IMR-90 (cell line): ENCODE measurements around the gene LRRC61. TPM values are rescaled to one million over a fixed set of nuclear protein-coding genes. Genes with fewer than 3 reads are reported as not detected.

Source experiments
- ATAC-seq: fragments of 200-7000 bp; cut with Tn5 transposase; 2 replicates; pipeline ENCODE4 v1.9.1; 2020; ENCODE audit warnings: low read depth, mild to moderate bottlenecking, moderate library complexity
- BruUV-seq: library from RNA; stranded (reverse); fragments of 400-500 nt; replicated peaks from 2 replicates; lab custom pipeline; 2021; lab: Mats Ljungman, UMichigan
- CTCF ChIA-PET: fragments of 300-600 bp; formaldehyde crosslinking; extraction: SDS; loops from one replicate; lab custom pipeline; 2021; ENCODE audit warnings: antibody characterized with exemption; lab: Yijun Ruan, JAX
- POLR2A ChIA-PET: fragments of 300-600 bp; sonication (Branson Sonifier 250); formaldehyde crosslinking; loops from one replicate; lab custom pipeline; 2022; ENCODE audit warnings: antibody characterized with exemption; ENCODE audit not compliant: unreplicated experiment; lab: Charles Lee
- DNase-seq: peaks from one replicate; pipeline ENCODE4 v3.0.0; 2013
- H2AFZ ChIP-seq: replicated peaks from 2 replicates; pipeline ENCODE3; 2013; ENCODE audit warnings: low read length, mild to moderate bottlenecking; ENCODE audit not compliant: poor library complexity
- H2AK5ac ChIP-seq: 2 replicates; pipeline ENCODE4 v1.6.1; 2013; ENCODE audit warnings: low read depth, low read length, inconsistent platforms
- H2AK9ac ChIP-seq: replicated peaks from 2 replicates; pipeline ENCODE3; 2013; ENCODE audit warnings: mild to moderate bottlenecking, low read depth, low read length, moderate library complexity; ENCODE audit not compliant: poor library complexity
- H2BK120ac ChIP-seq: 2 replicates; pipeline ENCODE4 v1.6.1; 2013; ENCODE audit warnings: low read depth, low read length, inconsistent platforms
- H2BK15ac ChIP-seq: 3 replicates; pipeline ENCODE4 v1.6.1; 2013; ENCODE audit warnings: low read depth, low read length, inconsistent platforms
- H2BK20ac ChIP-seq: 2 replicates; pipeline ENCODE4 v1.6.1; 2013; ENCODE audit warnings: low read depth, mild to moderate bottlenecking, inconsistent platforms, low read length, moderate library complexity
- H2BK5ac ChIP-seq: 2 replicates; pipeline ENCODE4 v1.6.1; 2013; ENCODE audit warnings: mild to moderate bottlenecking, low read depth, low read length, inconsistent platforms; ENCODE audit not compliant: poor library complexity, severe bottlenecking
- H3K14ac ChIP-seq: replicated peaks from 2 replicates; pipeline ENCODE4 v1.6.1; 2013; ENCODE audit warnings: low read depth, low read length, inconsistent platforms
- H3K18ac ChIP-seq: 2 replicates; pipeline ENCODE4 v1.6.1; 2013; ENCODE audit warnings: low read depth, low read length, control low read depth
- H3K23ac ChIP-seq: 2 replicates; pipeline ENCODE4 v1.6.1; 2013; ENCODE audit warnings: low read depth, low read length, inconsistent platforms
- H3K27ac ChIP-seq: 2 replicates; pipeline ENCODE4 v1.5.1; 2013; ENCODE audit warnings: mild to moderate bottlenecking, control low read depth, low read length; ENCODE audit not compliant: insufficient read depth
- H3K27me3 ChIP-seq: 2 replicates; pipeline ENCODE4 v1.6.1; 2013; ENCODE audit warnings: low read length; ENCODE audit not compliant: control insufficient read depth, insufficient read depth
- H3K36me3 ChIP-seq: 2 replicates; pipeline ENCODE4 v1.6.1; 2013; ENCODE audit warnings: low read length, mixed read lengths; ENCODE audit not compliant: control insufficient read depth, insufficient read depth
- H3K4ac ChIP-seq: 2 replicates; pipeline ENCODE4 v1.6.1; 2013; ENCODE audit warnings: low read depth, low read length, inconsistent platforms
- H3K4me1 ChIP-seq: 2 replicates; pipeline ENCODE4 v1.6.1; 2013; ENCODE audit warnings: low read length, mixed read lengths; ENCODE audit not compliant: control insufficient read depth, insufficient read depth
- H3K4me2 ChIP-seq: 2 replicates; pipeline ENCODE4 v1.6.1; 2013; ENCODE audit warnings: low read depth, mild to moderate bottlenecking, control low read depth, low read length, moderate library complexity
- H3K4me3 ChIP-seq: 2 replicates; pipeline ENCODE4 v1.5.1; 2013; ENCODE audit warnings: low read depth, mild to moderate bottlenecking, control low read depth, low read length, moderate library complexity; ENCODE audit not compliant: insufficient read depth
- H3K56ac ChIP-seq: 2 replicates; pipeline ENCODE4 v1.6.1; 2013; ENCODE audit warnings: low read length, inconsistent platforms; ENCODE audit not compliant: insufficient read depth; ENCODE audit errors: extremely low read depth
- H3K79me1 ChIP-seq, 2 experiments: 2 replicates each; pipeline ENCODE4 v1.6.1; 2013; ENCODE audit warnings: low read length in 2 of 2, inconsistent platforms in 1 of 2, low read depth in 1 of 2
- H3K9ac ChIP-seq: 2 replicates; pipeline ENCODE4 v1.6.1; 2013; ENCODE audit warnings: low read depth, low read length, control low read depth
- H3K9me1 ChIP-seq: 2 replicates; pipeline ENCODE4 v1.6.1; 2013; ENCODE audit warnings: low read length, inconsistent platforms; ENCODE audit not compliant: insufficient read depth
- H3K9me3 ChIP-seq: 2 replicates; pipeline ENCODE4 v1.6.1; 2013; ENCODE audit warnings: low read length; ENCODE audit not compliant: control insufficient read depth, insufficient read depth
- H4K20me1 ChIP-seq: 2 replicates; pipeline ENCODE4 v1.6.1; 2013; ENCODE audit warnings: low read length, inconsistent platforms; ENCODE audit not compliant: insufficient read depth
- H4K5ac ChIP-seq: 2 replicates; pipeline ENCODE4 v1.6.1; 2013; ENCODE audit warnings: mild to moderate bottlenecking, low read depth, low read length, control low read depth
- H4K8ac ChIP-seq, 2 experiments: 2 replicates each; pipeline ENCODE4 v1.6.1; 2013; ENCODE audit warnings: low read depth in 2 of 2, low read length in 2 of 2, control low read depth in 1 of 2, inconsistent platforms in 1 of 2
- H4K91ac ChIP-seq: 2 replicates; pipeline ENCODE4 v1.6.1; 2013; ENCODE audit warnings: low read depth, low read length, inconsistent platforms; ENCODE audit not compliant: insufficient read depth
- BHLHE40 ChIP-seq: fragments of 150-350 bp; IDR thresholded peaks from 2 replicates; pipeline ENCODE4 v1.6.1; 2016; ENCODE audit warnings: mild to moderate bottlenecking, low read depth, low read length
- CEBPB ChIP-seq: IDR thresholded peaks from 2 replicates; pipeline ENCODE4 v1.6.1; 2012; ENCODE audit warnings: low read depth, low read length, improper control_type of control experiment
- CHD1 ChIP-seq: IDR thresholded peaks from 2 replicates; pipeline ENCODE4 v1.6.1; 2012; ENCODE audit warnings: low read depth, low read length, improper control_type of control experiment
- FOS ChIP-seq: fragments of 150-350 bp; IDR thresholded peaks from 2 replicates; pipeline ENCODE4 v1.6.1; 2016; ENCODE audit warnings: low read depth, low read length
- MAFK ChIP-seq: IDR thresholded peaks from 2 replicates; pipeline ENCODE4 v1.6.1; 2012; ENCODE audit warnings: low read depth, low read length, improper control_type of control experiment
- MAZ ChIP-seq: IDR thresholded peaks from 2 replicates; pipeline ENCODE4 v1.6.1; 2012; ENCODE audit warnings: low read depth, mild to moderate bottlenecking, low read length, improper control_type of control experiment, moderate library complexity, borderline replicate concordance
- MXI1 ChIP-seq: IDR thresholded peaks from 2 replicates; pipeline ENCODE4 v1.6.1; 2012; ENCODE audit warnings: low read depth, mild to moderate bottlenecking, low read length, moderate library complexity, borderline replicate concordance
- NFE2L2 ChIP-seq: fragments of 150-350 bp; IDR thresholded peaks from 2 replicates; pipeline ENCODE4 v1.6.1; 2016; ENCODE audit warnings: low read depth, mild to moderate bottlenecking, low read length
- POLR2A ChIP-seq: IDR thresholded peaks from 2 replicates; pipeline ENCODE4 v1.6.1; 2012; ENCODE audit warnings: mild to moderate bottlenecking, low read depth, low read length
- RAD21 ChIP-seq: IDR thresholded peaks from 2 replicates; pipeline ENCODE4 v1.6.1; 2012; ENCODE audit warnings: low read length, improper control_type of control experiment
- RCOR1 ChIP-seq: IDR thresholded peaks from 2 replicates; pipeline ENCODE4 v1.6.1; 2012; ENCODE audit warnings: mild to moderate bottlenecking, low read length, improper control_type of control experiment; ENCODE audit not compliant: insufficient replicate concordance
- RFX5 ChIP-seq: IDR thresholded peaks from 2 replicates; pipeline ENCODE4 v1.8.0; 2012; ENCODE audit warnings: low read depth, mild to moderate bottlenecking, low read length, moderate library complexity
- SMC3 ChIP-seq: fragments of 150-350 bp; IDR thresholded peaks from 2 replicates; pipeline ENCODE4 v1.6.1; 2016; ENCODE audit warnings: low read depth, mild to moderate bottlenecking, antibody characterized with exemption, low read length, moderate library complexity
- WGBS, 2 experiments: methylation state at CpG; one replicate each; pipeline versions ENCODE4 v1.1.5 to v1.1.7; 2013; ENCODE audit warnings: missing lambda C conversion rate in 2 of 2; ENCODE audit not compliant: insufficient read length in 1 of 2; ENCODE audit errors: extremely low coverage in 2 of 2; 5-methylcytosine and 5-hydroxymethylcytosine counted together
- dilution Hi-C: fragments of 300-500 bp; cut with HindIII; formaldehyde crosslinking; loops from one replicate; pipeline ENCODE4 v1.14.3; 2018; ENCODE audit warnings: low sequenced_read_pairs; ENCODE audit not compliant: unreplicated experiment
- in situ Hi-C: fragments of 300-500 bp; cut with MboI; formaldehyde crosslinking; loops from 3 replicates; pipeline ENCODE4 v1.14.3; 2019; ENCODE audit warnings: low sequenced_read_pairs, inconsistent platforms, mixed read lengths
- intact Hi-C: fragments of 100-400 bp; cut with micrococcal nuclease; formaldehyde crosslinking; loops from 2 replicates; pipeline ENCODE4 v1.10.0; 2022
- polyA plus RNA-seq, 3 experiments: library from polyadenylated mRNA; depleted of rRNA; stranded (reverse); fragments of >200 nt; gene quantifications; 2 replicates each; pipeline ENCODE4 v1.2.3, GENCODE V29; 2012; ENCODE audit warnings: low replicate concordance in 1 of 3
- total RNA-seq: library from RNA; depleted of rRNA; stranded (reverse); fragments of >200 nt; gene quantifications from 2 replicates; pipeline ENCODE4 v1.2.3, GENCODE V29; 2012
- TF ChIP-seq, protein P1 (sequence below): fragments of 150-350 bp; IDR thresholded peaks from 2 replicates; pipeline ENCODE4 v1.6.1; 2017; ENCODE audit warnings: mild to moderate bottlenecking, antibody characterized with exemption, low read length, low read depth
- TF ChIP-seq, protein P2 (sequence below): conservative IDR thresholded peaks from 2 replicates; pipeline ENCODE4 v1.5.1; 2012; ENCODE audit warnings: mild to moderate bottlenecking, low read depth, low read length, improper control_type of control experiment
- TF ChIP-seq, protein P3 (sequence below): fragments of 150-350 bp; IDR thresholded peaks from 2 replicates; pipeline ENCODE4 v1.6.1; 2016; ENCODE audit warnings: low read depth, mild to moderate bottlenecking, low read length, moderate library complexity, borderline replicate concordance

The LRRC61 gene
- total and polyA plus RNA-seq, 2 of the 4 experiments (the other 2 are of a cell fraction): 0.07 TPM; not detected in 1

- peaks cover 7% of the 10 kb centered on the region; the same call in 1 of the 2 replicates for H4K20me1 ChIP-seq
- intact Hi-C loops: no loop called here
Observed at GRCh38 chr7:150382123-150382843, 59.1 kb downstream of the LRRC61 start.

More at GRCh38 chr7:150382123-150382843, 59.1 kb downstream of the LRRC61 start:
- no peak overlapping the region for H2BK120ac ChIP-seq
- H4K5ac ChIP-seq: no peak overlapping the region
- no peak overlapping the region for H3K18ac ChIP-seq
- CTCF ChIA-PET: no interaction called here
- peaks cover 21 to 46% of the 10 kb centered on the region in 2 experiments for H3K79me1 ChIP-seq
- H2BK20ac ChIP-seq: no peak overlapping the region
- H3K9me1 ChIP-seq: peaks cover 14% of the 10 kb centered on the region; the same call in 1 of the 2 replicates
- no peak overlapping the region for H2BK15ac ChIP-seq
- H2BK5ac ChIP-seq: no peak overlapping the region
- H3K27me3 ChIP-seq: no peaks in the 10 kb centered on the region
- dilution Hi-C loops (no loop called here), in situ Hi-C loops (no loop called here)
- H3K4me3 ChIP-seq: no peak overlapping the region
- no TSS peak for BruUV-seq
- H4K91ac ChIP-seq: no peak overlapping the region
- H4K8ac ChIP-seq: no peak overlapping the region
- no peak overlapping the region for H3K14ac ChIP-seq
- H3K27ac ChIP-seq: no peak overlapping the region
- no peak overlapping the region for H3K4ac ChIP-seq
- no peak overlapping the region for H3K4me2 ChIP-seq
- peaks cover 2% of the 10 kb centered on the region; the same call in 1 of the 2 replicates for H3K36me3 ChIP-seq
- no peak overlapping the region for H2AK5ac ChIP-seq
- peak overlapping the region; percentile 67 for H2AK9ac ChIP-seq
- H3K23ac ChIP-seq: no peak overlapping the region
- no peak for ATAC-seq
- H3K9me3 ChIP-seq: no peaks in the 10 kb centered on the region
- DNase-seq: no peak
- POLR2A ChIA-PET: no interaction called here
- no peak overlapping the region for H3K56ac ChIP-seq
- no peak for TF ChIP-seq MXI1
- TF ChIP-seq, protein P1, sequence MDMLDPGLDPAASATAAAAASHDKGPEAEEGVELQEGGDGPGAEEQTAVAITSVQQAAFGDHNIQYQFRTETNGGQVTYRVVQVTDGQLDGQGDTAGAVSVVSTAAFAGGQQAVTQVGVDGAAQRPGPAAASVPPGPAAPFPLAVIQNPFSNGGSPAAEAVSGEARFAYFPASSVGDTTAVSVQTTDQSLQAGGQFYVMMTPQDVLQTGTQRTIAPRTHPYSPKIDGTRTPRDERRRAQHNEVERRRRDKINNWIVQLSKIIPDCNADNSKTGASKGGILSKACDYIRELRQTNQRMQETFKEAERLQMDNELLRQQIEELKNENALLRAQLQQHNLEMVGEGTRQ: no peak
- TF ChIP-seq CHD1: no peak
- no peak for TF ChIP-seq BHLHE40
- TF ChIP-seq, protein P2, sequence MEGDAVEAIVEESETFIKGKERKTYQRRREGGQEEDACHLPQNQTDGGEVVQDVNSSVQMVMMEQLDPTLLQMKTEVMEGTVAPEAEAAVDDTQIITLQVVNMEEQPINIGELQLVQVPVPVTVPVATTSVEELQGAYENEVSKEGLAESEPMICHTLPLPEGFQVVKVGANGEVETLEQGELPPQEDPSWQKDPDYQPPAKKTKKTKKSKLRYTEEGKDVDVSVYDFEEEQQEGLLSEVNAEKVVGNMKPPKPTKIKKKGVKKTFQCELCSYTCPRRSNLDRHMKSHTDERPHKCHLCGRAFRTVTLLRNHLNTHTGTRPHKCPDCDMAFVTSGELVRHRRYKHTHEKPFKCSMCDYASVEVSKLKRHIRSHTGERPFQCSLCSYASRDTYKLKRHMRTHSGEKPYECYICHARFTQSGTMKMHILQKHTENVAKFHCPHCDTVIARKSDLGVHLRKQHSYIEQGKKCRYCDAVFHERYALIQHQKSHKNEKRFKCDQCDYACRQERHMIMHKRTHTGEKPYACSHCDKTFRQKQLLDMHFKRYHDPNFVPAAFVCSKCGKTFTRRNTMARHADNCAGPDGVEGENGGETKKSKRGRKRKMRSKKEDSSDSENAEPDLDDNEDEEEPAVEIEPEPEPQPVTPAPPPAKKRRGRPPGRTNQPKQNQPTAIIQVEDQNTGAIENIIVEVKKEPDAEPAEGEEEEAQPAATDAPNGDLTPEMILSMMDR: no peak
- TF ChIP-seq RFX5: no peak
- TF ChIP-seq MAZ: no peak
- TF ChIP-seq POLR2A: no peak
- TF ChIP-seq, protein P3, sequence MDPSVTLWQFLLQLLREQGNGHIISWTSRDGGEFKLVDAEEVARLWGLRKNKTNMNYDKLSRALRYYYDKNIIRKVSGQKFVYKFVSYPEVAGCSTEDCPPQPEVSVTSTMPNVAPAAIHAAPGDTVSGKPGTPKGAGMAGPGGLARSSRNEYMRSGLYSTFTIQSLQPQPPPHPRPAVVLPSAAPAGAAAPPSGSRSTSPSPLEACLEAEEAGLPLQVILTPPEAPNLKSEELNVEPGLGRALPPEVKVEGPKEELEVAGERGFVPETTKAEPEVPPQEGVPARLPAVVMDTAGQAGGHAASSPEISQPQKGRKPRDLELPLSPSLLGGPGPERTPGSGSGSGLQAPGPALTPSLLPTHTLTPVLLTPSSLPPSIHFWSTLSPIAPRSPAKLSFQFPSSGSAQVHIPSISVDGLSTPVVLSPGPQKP: no peak
- no peak for TF ChIP-seq MAFK
- no peak for TF ChIP-seq RCOR1
- no peak for TF ChIP-seq RAD21
- no peak for TF ChIP-seq SMC3
- TF ChIP-seq NFE2L2: no peak
- no peak for TF ChIP-seq CEBPB
- TF ChIP-seq FOS: no peak
- WGBS, 2 experiments: 100% methylated on average over 1 of the region's 20 CpGs; no CpG with 5 or more reads in 1 of the 2 experiments
- H2AFZ ChIP-seq: no peak overlapping the region
- peaks cover 10% of the 10 kb centered on the region for H3K4me1 ChIP-seq
- H3K9ac ChIP-seq: no peak overlapping the region
